K562 (cell line): ENCODE results near the gene FCHO2. TPM values are rescaled to one million over a fixed set of nuclear protein-coding genes. Genes with fewer than 3 reads are reported as not detected.

Source experiments
- ATAC-seq: fragments of 200-7000 bp; cut with Tn5 transposase; 3 replicates; pipeline ENCODE4 v1.9.1; 2020; ENCODE audit warnings: moderate library complexity
- BruUV-seq: library from RNA; stranded (reverse); fragments of 400-500 nt; replicated peaks from 2 replicates; lab custom pipeline; 2021; lab: Mats Ljungman, UMichigan
- CTCF ChIA-PET: fragments of 300-600 bp; formaldehyde crosslinking; extraction: SDS; loops from one replicate; lab custom pipeline; 2021; ENCODE audit warnings: low intra/inter-chr PET ratio; lab: Yijun Ruan, JAX
- POLR2A ChIA-PET: fragments of 300-600, 350-650 bp; sonication (Branson Sonifier 250); formaldehyde crosslinking; extraction: SDS; loops from one replicate; lab custom pipeline; 2021; ENCODE audit warnings: antibody characterized with exemption, inconsistent platforms; lab: Yijun Ruan, JAX
- DNase-seq, 4 experiments: peaks; one replicate each; pipeline versions ENCODE4 v3.0.0 to v3.0.0-alpha.2; 2011 to 2018; ENCODE audit warnings: low spot score in 3 of 4, mixed read lengths in 3 of 4; ENCODE audit errors: extremely low read depth in 1 of 4
- FAIRE-seq: peaks from 2 replicates; lab custom pipeline; 2011; peaks lifted over from hg19 to GRCh38; lab: Jason Lieb, UNC
- H2AFZ ChIP-seq: 2 replicates; pipeline ENCODE4 v1.6.0; 2011; ENCODE audit warnings: low read depth, low read length, control low read depth, inconsistent platforms
- H3K27ac ChIP-seq: fragments of 200-600 bp; 3 replicates; pipeline ENCODE4 v1.8.0; 2011; ENCODE audit warnings: low read depth, mild to moderate bottlenecking, control low read depth, inconsistent platforms, low read length, moderate library complexity, mixed read lengths; ENCODE audit errors: extremely low read depth
- H3K27me3 ChIP-seq, 2 experiments: fragments of 300-600 bp in 1 of 2; 2 replicates in 1 of 2; 3 replicates in 1 of 2; pipeline versions ENCODE4 v1.6.0 to v1.8.0; 2011; ENCODE audit warnings: inconsistent platforms in 2 of 2, low read length in 2 of 2, mild to moderate bottlenecking in 1 of 2, mixed read lengths in 1 of 2, moderate library complexity in 1 of 2; ENCODE audit not compliant: control insufficient read depth in 2 of 2, insufficient read depth in 2 of 2
- H3K36me3 ChIP-seq: fragments of 300-600 bp; 3 replicates; pipeline ENCODE4 v1.8.0; 2011; ENCODE audit warnings: mild to moderate bottlenecking, low read length, inconsistent platforms; ENCODE audit not compliant: control insufficient read depth, insufficient read depth
- H3K4me1 ChIP-seq, 2 experiments: fragments of 200-600 bp in 1 of 2; replicated peaks in 1 of 2; 2 replicates in 1 of 2; 3 replicates in 1 of 2; pipeline versions ENCODE4 v1.5.1 to v1.8.0; 2011; ENCODE audit warnings: inconsistent platforms in 2 of 2, low read length in 2 of 2, mild to moderate bottlenecking in 1 of 2, mixed read lengths in 1 of 2, moderate library complexity in 1 of 2; ENCODE audit not compliant: control insufficient read depth in 2 of 2, insufficient read depth in 2 of 2
- H3K4me2 ChIP-seq: 2 replicates; pipeline ENCODE4 v1.6.1; 2011; ENCODE audit warnings: low read length, control low read depth, inconsistent platforms, mixed read lengths; ENCODE audit not compliant: insufficient read depth
- H3K4me3 ChIP-seq: fragments of 200-600 bp; sonication (generic), shearing (Covaris generic); 2 replicates; pipeline ENCODE4 v1.5.1; 2016; ENCODE audit warnings: control low read depth, inconsistent platforms
- H3K79me2 ChIP-seq: fragments of 200-600 bp; 3 replicates; pipeline ENCODE4 v1.8.0; 2011; ENCODE audit warnings: low read length, inconsistent platforms; ENCODE audit not compliant: control insufficient read depth, insufficient read depth
- H3K9ac ChIP-seq, 2 experiments: 2 replicates each; pipeline versions ENCODE4 v1.6.0 to v1.6.1; 2011; ENCODE audit warnings: low read depth in 2 of 2, low read length in 2 of 2, control low read depth in 1 of 2, inconsistent platforms in 1 of 2, mild to moderate bottlenecking in 1 of 2, mixed read lengths in 1 of 2; ENCODE audit not compliant: insufficient read depth in 1 of 2
- H3K9me1 ChIP-seq: one replicate; pipeline ENCODE4 v1.6.0; 2011; ENCODE audit warnings: inconsistent platforms, mild to moderate bottlenecking, low read length, moderate library complexity; ENCODE audit not compliant: control insufficient read depth, insufficient read depth
- H3K9me3 ChIP-seq: replicated peaks from 2 replicates; pipeline ENCODE4 v1.5.1; 2011; ENCODE audit warnings: low read depth, low read length, inconsistent platforms; ENCODE audit not compliant: control insufficient read depth, insufficient read depth
- H4K20me1 ChIP-seq: replicated peaks from 2 replicates; pipeline ENCODE4 v1.6.1; 2011; ENCODE audit warnings: low read length, inconsistent platforms, mixed read lengths; ENCODE audit not compliant: control insufficient read depth, insufficient read depth
- CTBP1 ChIP-seq: fragments of 450-650 bp; IDR thresholded peaks from 2 replicates; pipeline ENCODE4 v1.6.1; 2016; ENCODE audit warnings: borderline replicate concordance
- FOXP1 ChIP-seq: sonication (generic); formaldehyde crosslinking; IDR thresholded peaks from 2 replicates; pipeline ENCODE4 v1.8.0; 2022; ENCODE audit warnings: mild to moderate bottlenecking, missing genetic modification reagents
- HDAC3 ChIP-seq: fragments of 450-650 bp; IDR thresholded peaks from 2 replicates; pipeline ENCODE4 v1.6.1; 2018; ENCODE audit warnings: borderline replicate concordance, mild to moderate bottlenecking, moderate library complexity; ENCODE audit not compliant: partially characterized antibody
- HINFP ChIP-seq: fragments of 450-650 bp; conservative IDR thresholded peaks from 2 replicates; pipeline ENCODE4 v1.6.1; 2016; ENCODE audit warnings: missing genetic modification characterization, low read depth, mild to moderate bottlenecking, control low read depth, missing compliant biosample characterization
- PTRF ChIP-seq: fragments of 450-650 bp; IDR thresholded peaks from 2 replicates; pipeline ENCODE4 v1.6.1; 2016; ENCODE audit warnings: mild to moderate bottlenecking, missing genetic modification characterization, missing compliant biosample characterization
- SAP30 ChIP-seq: fragments of 200-600 bp; sonication (generic); IDR thresholded peaks from 2 replicates; pipeline ENCODE4 v1.6.1; 2012; ENCODE audit warnings: borderline replicate concordance, low read depth, mild to moderate bottlenecking, moderate library complexity, low read length, control low read depth, inconsistent platforms; ENCODE audit not compliant: insufficient read depth, poor library complexity, severe bottlenecking
- SIX5 ChIP-seq, 2 experiments: IDR thresholded peaks; 2 replicates each; pipeline ENCODE4 v1.6.1; 2011; ENCODE audit warnings: low read length in 2 of 2, borderline replicate concordance in 1 of 2, low read depth in 1 of 2, mild to moderate bottlenecking in 1 of 2, moderate library complexity in 1 of 2; ENCODE audit not compliant: insufficient read depth in 1 of 2
- SRF ChIP-seq, 2 experiments: fragments of 250-450, 450-650 bp in 1 of 2; sonication (Bioruptor Pico) in 1 of 2; sonication (generic) in 1 of 2; formaldehyde crosslinking; IDR thresholded peaks; 2 replicates each; pipeline versions ENCODE4 v1.5.0 to v1.5.1; 2020 to 2022; ENCODE audit warnings: mild to moderate bottlenecking in 1 of 2, missing genetic modification reagents in 1 of 2
- TSC22D4 ChIP-seq: fragments of 450-650 bp; IDR thresholded peaks from 2 replicates; pipeline ENCODE4 v1.6.1; 2016; ENCODE audit warnings: missing genetic modification characterization, missing biosample characterization, control low read depth
- ZNF311 ChIP-seq: fragments of 250-450 bp; sonication (Bioruptor Pico); IDR thresholded peaks from 2 replicates; pipeline ENCODE4 v1.4.0; 2020; ENCODE audit warnings: mild to moderate bottlenecking, moderate library complexity
- ZNF668 ChIP-seq: fragments of 250-450 bp; sonication (Bioruptor Pico); IDR thresholded peaks from 2 replicates; pipeline ENCODE4 v1.8.0; 2022; ENCODE audit warnings: mild to moderate bottlenecking, inconsistent platforms
- ZNF830 ChIP-seq: fragments of 250-450 bp; sonication (Bioruptor Pico); IDR thresholded peaks from 2 replicates; pipeline ENCODE4 v1.5.0; 2021; ENCODE audit warnings: mild to moderate bottlenecking
- WGBS: fragments of 100-300 bp; shearing (Covaris generic); methylation state at CpG from one replicate; pipeline ENCODE4 v1.1.6; 2016; ENCODE audit warnings: low coverage, mixed read lengths; ENCODE audit not compliant: insufficient coverage; ENCODE audit errors: missing lambda C conversion rate; 5-methylcytosine and 5-hydroxymethylcytosine counted together
- in situ Hi-C: fragments of 300-500 bp; cut with MboI; formaldehyde crosslinking; loops from 4 replicates; pipeline ENCODE4 v1.15.0; 2018; ENCODE audit warnings: inconsistent platforms, mixed read lengths
- intact Hi-C: fragments of 100-400 bp; cut with micrococcal nuclease; formaldehyde crosslinking; loops from 2 replicates; pipeline ENCODE4 v1.14.2; 2022
- polyA plus RNA-seq, 8 experiments: library from polyadenylated mRNA; depleted of rRNA in 4 of 8; stranded (reverse) in 5 of 8; unstranded in 3 of 8; fragments of >200 nt; fragmentation: Nextera tagmentation in 2 of 8; fragmentation: Illumina TruSeq in 1 of 8; extraction: Ambion mirVana in 2 of 8; extraction: Trizol in 1 of 8; gene quantifications; 2 replicates each; pipeline versions ENCODE4 v1.2.1 to v1.2.3, GENCODE V29; 2011 to 2014; ENCODE audit warnings: inconsistent platforms in 1 of 8, missing spikeins in 1 of 8
- total RNA-seq, 7 experiments: library from RNA; depleted of rRNA in 6 of 7; stranded (reverse); fragments of >200 nt in 6 of 7; fragmentation: Illumina TruSeq in 2 of 7; extraction: Trizol in 2 of 7; gene quantifications; 2 replicates each; pipeline versions ENCODE4 v1.2.1 to v1.2.3, GENCODE V29; 2011 to 2021; ENCODE audit warnings: low replicate concordance in 1 of 7
- TF ChIP-seq, protein P1 (sequence below): fragments of 450-650 bp; IDR thresholded peaks from 2 replicates; pipeline ENCODE4 v1.7.0; 2016; ENCODE audit warnings: borderline replicate concordance

Gene FCHO2
- total and polyA plus RNA-seq, 9 of the 15 experiments (the other 6 are each of a cell fraction or from before 2014, with no cell fraction given): 4.4 to 13.4 (median 8.3) TPM

DNA sequence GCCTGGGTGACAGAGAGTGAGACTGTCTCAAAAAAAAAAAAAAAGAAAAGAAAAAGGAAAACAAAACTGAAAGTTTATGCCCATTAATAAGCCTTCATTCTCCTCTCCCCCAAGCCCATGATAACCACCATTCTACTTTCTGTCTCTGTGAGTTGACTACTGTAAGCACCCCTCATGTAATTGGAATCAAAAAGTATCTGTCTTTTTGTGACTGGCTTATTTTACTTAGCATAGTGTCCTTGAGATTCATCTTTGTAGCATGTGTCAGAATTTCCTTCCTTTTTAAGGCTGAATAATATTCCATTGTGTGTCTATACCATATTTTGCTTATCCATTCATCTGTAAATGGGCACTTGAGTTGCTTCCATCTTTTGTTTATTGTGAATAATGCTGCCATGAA, 150.5 kb downstream of the FCHO2 start:
- intact Hi-C loops: no loop called here
- Histone ChIP-seq H3K4me1 (no peaks in the 10 kb centered on the region), H3K27me3 (no peaks in the 10 kb centered on the region; a peak in 1 of 5 replicates), H3K4me2 (no peak overlapping the region), H3K79me2 (no peaks in the 10 kb centered on the region), H3K9me3 (no peaks in the 10 kb centered on the region), H2AFZ (no peak overlapping the region), H3K4me3 (no peak overlapping the region), H3K9me1 (no peaks in the 10 kb centered on the region), H3K36me3 (no peaks in the 10 kb centered on the region), H3K27ac (no peak overlapping the region), H3K9ac (no peak overlapping the region), H4K20me1 (no peaks in the 10 kb centered on the region)
- in situ Hi-C loops: no loop called here
- no TSS peak for BruUV-seq
- ChIA-PET CTCF (no interaction called here), POLR2A (interaction anchor here (0.5 kb wide), 1 partner anchor 67 kb away, joined by 3 read pairs; no protein-coding TSS in a partner anchor)
- FAIRE-seq (no peak), DNase-seq (no peak), ATAC-seq (no peak)
- TF ChIP-seq SIX5 (IDR thresholded peaks at IDR 0.05; ENCODE audit: borderline replicate concordance in 1 of 2, insufficient read depth in 1 of 2, low read depth in 1 of 2, low read length in 2 of 2) (no peak), PTRF (tag) (no peak), ZNF830 (CRISPR knock-in tag) (no peak)

- intact Hi-C loops (no loop called here), in situ Hi-C loops (no loop called here)
- H3K27ac ChIP-seq: no peak overlapping the region
- CTCF ChIA-PET: no interaction called here
- 0% methylated on average over 1 of the region's 1 CpG for WGBS
- FAIRE-seq (no peak), DNase-seq (no peak), ATAC-seq (no peak)
- H3K9me1 ChIP-seq: no peaks in the 10 kb centered on the region
- H2AFZ ChIP-seq: no peak overlapping the region
- H3K9ac ChIP-seq: no peak overlapping the region
- H3K27me3 ChIP-seq: peaks cover 2 to 4% of the 10 kb centered on the region in 2 experiments; a peak in 2 of 5 replicates
- no peak overlapping the region for H3K4me2 ChIP-seq
- no peaks in the 10 kb centered on the region for H3K36me3 ChIP-seq
- POLR2A ChIA-PET: interaction anchor here (0.6 to 1.0 kb wide), 2 partner anchors 14 to 36 kb away, joined by 3 to 4 read pairs; no protein-coding TSS in a partner anchor
- no peaks in the 10 kb centered on the region for H3K79me2 ChIP-seq
- H4K20me1 ChIP-seq: no peaks in the 10 kb centered on the region
- no peak overlapping the region for H3K4me3 ChIP-seq
- no peaks in the 10 kb centered on the region for H3K9me3 ChIP-seq
- H3K4me1 ChIP-seq: no peaks in the 10 kb centered on the region
- no TSS peak for BruUV-seq
- no peak for TF ChIP-seq HINFP (tag)
- no peak for TF ChIP-seq HDAC3
- TF ChIP-seq SAP30: no peak
- no peak for TF ChIP-seq ZNF311 (CRISPR knock-in tag)
- TF ChIP-seq FOXP1 (CRISPR knock-in tag): no peak
- no peak for TF ChIP-seq CTBP1
- TF ChIP-seq PTRF (tag): no peak
- no peak for TF ChIP-seq ZNF668 (CRISPR knock-in tag)
- TF ChIP-seq, protein P1, sequence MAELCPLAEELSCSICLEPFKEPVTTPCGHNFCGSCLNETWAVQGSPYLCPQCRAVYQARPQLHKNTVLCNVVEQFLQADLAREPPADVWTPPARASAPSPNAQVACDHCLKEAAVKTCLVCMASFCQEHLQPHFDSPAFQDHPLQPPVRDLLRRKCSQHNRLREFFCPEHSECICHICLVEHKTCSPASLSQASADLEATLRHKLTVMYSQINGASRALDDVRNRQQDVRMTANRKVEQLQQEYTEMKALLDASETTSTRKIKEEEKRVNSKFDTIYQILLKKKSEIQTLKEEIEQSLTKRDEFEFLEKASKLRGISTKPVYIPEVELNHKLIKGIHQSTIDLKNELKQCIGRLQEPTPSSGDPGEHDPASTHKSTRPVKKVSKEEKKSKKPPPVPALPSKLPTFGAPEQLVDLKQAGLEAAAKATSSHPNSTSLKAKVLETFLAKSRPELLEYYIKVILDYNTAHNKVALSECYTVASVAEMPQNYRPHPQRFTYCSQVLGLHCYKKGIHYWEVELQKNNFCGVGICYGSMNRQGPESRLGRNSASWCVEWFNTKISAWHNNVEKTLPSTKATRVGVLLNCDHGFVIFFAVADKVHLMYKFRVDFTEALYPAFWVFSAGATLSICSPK: no peak
- no peak for TF ChIP-seq TSC22D4 (tag)
- no peak for TF ChIP-seq SRF (CRISPR knock-in tag; IDR thresholded peaks at IDR 0.05)
Observed at GRCh38 chr5:73110190-73110589, 154.3 kb downstream of the FCHO2 start.
